HCT116 (cell line): ENCODE data around the gene TBC1D2B.

ENCODE experiments used
- POLR2AphosphoS5 ChIP-seq: IDR thresholded peaks from 2 replicates; pipeline ENCODE4 v1.6.1; 2011; ENCODE audit warnings: mild to moderate bottlenecking, low read depth, low read length, moderate library complexity
- REST ChIP-seq: IDR thresholded peaks from 2 replicates; pipeline ENCODE4 v1.6.1; 2012; ENCODE audit warnings: low read depth
- TF ChIP-seq, protein P1 (sequence below), 3 experiments: fragments of 200-600 bp in 1 of 3; sonication (generic) in 1 of 3; IDR thresholded peaks in 2 of 3; conservative IDR thresholded peaks in 1 of 3; 2 replicates each; pipeline ENCODE4 v1.5.1; 2012 to 2017; ENCODE audit warnings: low read depth in 2 of 3, low read length in 2 of 3, antibody characterized with exemption in 1 of 3, borderline replicate concordance in 1 of 3, control low read depth in 1 of 3, mild to moderate bottlenecking in 1 of 3, mixed read lengths in 1 of 3, mixed run types in 1 of 3, moderate library complexity in 1 of 3; ENCODE audit not compliant: insufficient read depth in 1 of 3

GRCh38 chr15:78020007-78020406 lies 57.5 kb downstream of the TBC1D2B start:
- TF ChIP-seq REST (no peak), POLR2AphosphoS5 (no peak)
- TF ChIP-seq, protein P1, sequence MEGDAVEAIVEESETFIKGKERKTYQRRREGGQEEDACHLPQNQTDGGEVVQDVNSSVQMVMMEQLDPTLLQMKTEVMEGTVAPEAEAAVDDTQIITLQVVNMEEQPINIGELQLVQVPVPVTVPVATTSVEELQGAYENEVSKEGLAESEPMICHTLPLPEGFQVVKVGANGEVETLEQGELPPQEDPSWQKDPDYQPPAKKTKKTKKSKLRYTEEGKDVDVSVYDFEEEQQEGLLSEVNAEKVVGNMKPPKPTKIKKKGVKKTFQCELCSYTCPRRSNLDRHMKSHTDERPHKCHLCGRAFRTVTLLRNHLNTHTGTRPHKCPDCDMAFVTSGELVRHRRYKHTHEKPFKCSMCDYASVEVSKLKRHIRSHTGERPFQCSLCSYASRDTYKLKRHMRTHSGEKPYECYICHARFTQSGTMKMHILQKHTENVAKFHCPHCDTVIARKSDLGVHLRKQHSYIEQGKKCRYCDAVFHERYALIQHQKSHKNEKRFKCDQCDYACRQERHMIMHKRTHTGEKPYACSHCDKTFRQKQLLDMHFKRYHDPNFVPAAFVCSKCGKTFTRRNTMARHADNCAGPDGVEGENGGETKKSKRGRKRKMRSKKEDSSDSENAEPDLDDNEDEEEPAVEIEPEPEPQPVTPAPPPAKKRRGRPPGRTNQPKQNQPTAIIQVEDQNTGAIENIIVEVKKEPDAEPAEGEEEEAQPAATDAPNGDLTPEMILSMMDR (IDR thresholded peaks at IDR 0.05 in 2 of 3, conservative IDR thresholded peaks at IDR 0.05 in 1 of 3; ENCODE audit: borderline replicate concordance in 1 of 3, insufficient read depth in 1 of 3, low read depth in 2 of 3, low read length in 2 of 3) = no peak
